Neuron (in vitro differentiated cells): ENCODE data around the gene SDR39U1.
A peak's percentile ranks its signal among the peaks of the same experiment; 100 is the strongest.
"Not testable (repeated sequence)": the region's sequence is repeated elsewhere in the genome, so short reads cannot be mapped to it uniquely, and the experiment has no call there.

Experiments
- H2AFZ ChIP-seq: one replicate; pipeline ENCODE4 v1.6.1; 2013; ENCODE audit warnings: low read depth, mild to moderate bottlenecking, inconsistent platforms, low read length, moderate library complexity
- H3K27me3 ChIP-seq: one replicate; pipeline ENCODE4 v1.6.1; 2013; ENCODE audit warnings: low read length; ENCODE audit not compliant: insufficient read depth
- H3K36me3 ChIP-seq: one replicate; pipeline ENCODE4 v1.6.1; 2013; ENCODE audit warnings: low read length; ENCODE audit not compliant: insufficient read depth
- H3K4me1 ChIP-seq: one replicate; pipeline ENCODE4 v1.6.1; 2013; ENCODE audit warnings: low read length; ENCODE audit not compliant: insufficient read depth
- H3K4me3 ChIP-seq: 2 replicates; pipeline ENCODE4 v1.5.1; 2013; ENCODE audit warnings: mild to moderate bottlenecking, low read length, moderate library complexity
- H3K9me3 ChIP-seq: one replicate; pipeline ENCODE4 v1.6.1; 2013; ENCODE audit warnings: low read length

SDR39U1 gene, protein sequence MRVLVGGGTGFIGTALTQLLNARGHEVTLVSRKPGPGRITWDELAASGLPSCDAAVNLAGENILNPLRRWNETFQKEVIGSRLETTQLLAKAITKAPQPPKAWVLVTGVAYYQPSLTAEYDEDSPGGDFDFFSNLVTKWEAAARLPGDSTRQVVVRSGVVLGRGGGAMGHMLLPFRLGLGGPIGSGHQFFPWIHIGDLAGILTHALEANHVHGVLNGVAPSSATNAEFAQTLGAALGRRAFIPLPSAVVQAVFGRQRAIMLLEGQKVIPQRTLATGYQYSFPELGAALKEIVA

DNA sequence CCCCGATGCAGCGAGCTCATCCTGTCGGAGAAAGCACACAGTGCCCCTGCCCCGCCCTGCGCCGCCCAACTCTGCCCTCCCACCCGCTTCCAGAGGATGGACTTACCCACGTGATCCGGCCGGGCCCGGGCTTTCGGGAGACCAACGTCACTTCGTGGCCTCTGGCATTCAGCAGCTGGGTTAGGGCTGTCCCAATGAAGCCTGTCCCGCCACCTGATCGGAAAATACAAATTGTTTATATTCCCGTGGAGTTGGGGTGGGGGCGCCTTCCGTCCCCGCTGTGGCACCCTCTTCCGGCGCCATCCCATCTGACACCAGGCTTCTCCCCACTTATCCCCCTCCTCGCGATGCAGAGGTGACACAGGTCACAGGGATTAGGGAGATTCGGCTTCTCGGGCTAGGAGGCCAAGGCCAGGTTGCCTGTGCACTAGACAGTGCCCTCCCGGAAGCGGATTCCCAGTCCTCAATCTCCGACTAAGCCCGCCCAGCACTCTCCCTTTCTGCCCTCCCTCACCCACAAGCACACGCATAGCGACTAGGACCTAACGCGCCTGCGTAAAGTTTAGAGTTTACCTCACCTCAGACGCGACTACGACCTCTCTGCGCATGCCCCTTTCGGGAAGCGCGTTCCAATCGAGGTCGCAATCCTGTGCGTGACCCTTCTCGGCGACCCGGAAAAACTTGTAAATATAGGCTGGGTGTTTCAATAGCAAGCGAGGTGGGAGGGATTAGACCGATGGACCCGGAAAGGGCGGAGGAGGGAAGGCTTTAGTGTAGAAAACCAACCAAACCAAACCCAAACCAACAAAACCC is at the start of gene SDR39U1:
Gene SDR39U1 (minus strand): TSS at position 537 of the 813 bp plus-strand sequence. CDS start 7 bp downstream, at position 530.
- peaks cover 37% of the 10 kb centered on the region for H3K36me3 ChIP-seq
- no peaks in the 10 kb centered on the region for H3K9me3 ChIP-seq
- peak within 1 kb of the TSS; percentile 46 for H2AFZ ChIP-seq
- H3K4me3 ChIP-seq: peak within 1 kb of the TSS; percentile 66
- peaks cover 12% of the 10 kb centered on the region for H3K4me1 ChIP-seq
- H3K27me3 ChIP-seq: no peaks in the 10 kb centered on the region

GRCh38 chr14:24491586-24492408 is 49.2 kb upstream of the SDR39U1 start:
- H3K36me3 ChIP-seq, H2AFZ ChIP-seq, H3K4me3 ChIP-seq, H3K9me3 ChIP-seq, H3K27me3 ChIP-seq, H3K4me1 ChIP-seq: not testable (repeated sequence)

DNA sequence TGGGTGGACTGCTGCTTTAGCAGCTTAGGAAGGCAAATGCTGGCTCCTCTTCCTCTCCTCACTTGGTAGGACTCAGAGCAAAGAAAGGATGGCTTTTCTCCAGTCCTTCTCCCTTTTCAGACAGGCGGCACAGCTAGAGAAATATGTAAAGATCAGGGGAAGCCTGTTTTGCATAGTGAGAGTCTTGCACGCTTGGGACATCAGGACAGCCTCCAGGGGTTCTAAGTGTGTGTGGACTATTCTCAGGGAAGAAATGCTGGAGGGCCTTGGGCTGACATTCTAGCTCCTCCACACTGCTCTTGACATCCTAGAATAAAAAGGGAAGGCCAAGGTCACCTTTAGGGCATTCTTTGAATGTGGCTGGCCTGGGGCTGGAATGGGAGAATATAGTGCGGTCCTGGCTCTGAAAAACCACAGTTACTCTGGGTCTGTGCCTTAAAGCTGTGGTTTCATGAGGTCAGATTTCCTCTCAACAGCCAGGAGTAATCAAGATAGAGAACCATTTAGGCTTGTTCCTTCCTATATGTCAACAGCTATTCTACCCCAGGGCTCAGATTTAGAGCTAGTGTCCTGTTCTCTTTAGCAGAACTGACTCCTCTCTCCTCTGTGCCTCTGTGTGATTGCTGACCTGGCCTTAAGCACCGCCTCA is 41.2 kb upstream of the SDR39U1 start:
- Histone ChIP-seq H3K9me3 (no peaks in the 10 kb centered on the region), H3K36me3 (no peaks in the 10 kb centered on the region), H3K27me3 (no peaks in the 10 kb centered on the region), H3K4me3 (no peak overlapping the region), H2AFZ (no peak overlapping the region), H3K4me1 (no peaks in the 10 kb centered on the region)

GRCh38 chr14:24482699-24483303 is 40.2 kb upstream of the SDR39U1 start:
- H3K27me3 ChIP-seq, H3K4me1 ChIP-seq, H2AFZ ChIP-seq, H3K4me3 ChIP-seq, H3K36me3 ChIP-seq, H3K9me3 ChIP-seq: not testable (repeated sequence)

DNA sequence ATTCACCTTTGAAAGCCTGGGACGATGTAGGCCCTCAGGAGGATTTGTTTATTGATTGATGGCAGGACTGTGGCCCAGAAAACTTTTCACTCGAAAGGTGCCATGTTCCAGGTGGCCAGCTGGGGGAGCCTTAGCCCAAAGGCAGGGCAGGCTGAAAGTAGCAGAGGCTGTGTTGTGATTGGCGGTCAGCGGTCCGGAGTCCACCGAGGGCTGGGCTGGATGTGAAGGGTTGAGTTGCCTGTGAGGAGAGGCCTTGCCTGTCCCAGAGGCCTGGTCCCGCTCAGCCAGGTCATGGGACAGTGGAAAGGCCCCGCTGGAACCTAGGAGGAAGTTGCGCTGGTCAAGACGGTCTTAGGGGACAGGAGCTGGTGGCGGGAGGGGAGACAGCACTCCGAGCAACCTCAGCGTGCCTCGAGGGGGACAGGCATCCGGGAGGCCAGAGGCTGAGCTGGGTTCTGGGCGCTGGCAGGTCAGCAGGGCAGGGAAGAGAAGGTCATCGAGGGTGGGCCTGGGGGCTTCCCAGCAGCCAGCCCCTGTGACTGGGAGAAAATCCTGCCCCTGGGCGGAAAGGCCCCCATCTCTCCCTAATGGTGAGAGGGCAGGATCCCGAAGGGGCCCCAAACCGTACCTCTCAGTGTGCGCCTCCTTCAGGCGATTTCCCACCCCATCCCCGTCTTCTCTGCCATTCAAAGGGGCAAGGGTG is 39.2 kb upstream of the SDR39U1 start:
- Histone ChIP-seq H3K9me3 (no peaks in the 10 kb centered on the region), H3K4me1 (no peaks in the 10 kb centered on the region), H3K27me3 (no peaks in the 10 kb centered on the region), H3K36me3 (no peaks in the 10 kb centered on the region), H3K4me3 (no peak overlapping the region), H2AFZ (no peak overlapping the region)

DNA sequence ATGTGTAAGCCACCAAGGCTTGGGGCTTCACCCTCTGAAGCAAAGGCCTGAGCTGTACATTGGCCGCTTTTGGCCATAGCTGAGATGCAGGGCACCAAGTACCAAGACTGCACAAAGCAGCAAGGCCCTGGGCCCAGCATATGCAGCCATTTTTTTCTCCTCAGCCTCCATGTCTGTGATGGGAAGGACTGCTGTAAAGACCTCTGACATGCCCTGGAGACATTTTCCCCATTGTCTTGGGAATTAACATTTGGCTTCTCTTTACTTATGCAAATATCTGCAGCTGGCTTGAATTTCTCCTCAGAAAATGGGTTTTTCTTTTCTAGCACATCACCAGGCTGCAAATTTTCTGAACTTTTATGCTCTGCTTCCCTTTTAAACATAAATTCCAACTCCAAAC is 37.4 kb upstream of the SDR39U1 start:
- H3K4me3 ChIP-seq, H3K4me1 ChIP-seq, H3K9me3 ChIP-seq, H2AFZ ChIP-seq, H3K27me3 ChIP-seq, H3K36me3 ChIP-seq: not testable (repeated sequence)

GRCh38 chr14:24475261-24475660 is 32.7 kb upstream of the SDR39U1 start:
- Histone ChIP-seq H3K4me3 (no peak overlapping the region), H3K4me1 (no peaks in the 10 kb centered on the region), H2AFZ (no peak overlapping the region), H3K27me3 (no peaks in the 10 kb centered on the region), H3K9me3 (no peaks in the 10 kb centered on the region), H3K36me3 (no peaks in the 10 kb centered on the region)

- H3K36me3 ChIP-seq: no peaks in the 10 kb centered on the region
- H3K27me3 ChIP-seq: no peaks in the 10 kb centered on the region
- H3K4me1 ChIP-seq: no peaks in the 10 kb centered on the region
- no peaks in the 10 kb centered on the region for H3K9me3 ChIP-seq
- no peak overlapping the region for H3K4me3 ChIP-seq
- no peak overlapping the region for H2AFZ ChIP-seq
Measured at GRCh38 chr14:24473211-24473610, 30.6 kb upstream of the SDR39U1 start.

DNA sequence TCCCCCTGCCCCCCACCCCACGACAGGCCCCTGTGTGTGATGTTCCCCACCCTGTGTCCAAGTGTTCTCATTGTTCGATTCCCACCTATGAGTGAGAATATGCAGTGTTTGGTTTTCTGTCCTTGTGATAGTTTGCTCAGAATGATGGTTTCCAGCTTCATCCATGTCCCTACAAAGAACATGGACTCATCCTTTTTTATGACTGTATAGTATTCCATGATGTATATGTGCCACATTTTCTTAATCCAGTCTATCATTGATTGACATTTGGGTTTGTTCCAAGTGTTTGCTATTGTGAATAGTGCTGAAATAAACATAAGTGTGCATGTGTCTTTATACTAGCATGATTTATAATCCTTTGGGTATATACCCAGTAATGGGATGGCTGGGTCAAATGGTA is 27.9 kb upstream of the SDR39U1 start:
- H3K9me3 ChIP-seq, H3K4me3 ChIP-seq, H3K36me3 ChIP-seq, H3K4me1 ChIP-seq, H2AFZ ChIP-seq, H3K27me3 ChIP-seq: not testable (repeated sequence)

DNA sequence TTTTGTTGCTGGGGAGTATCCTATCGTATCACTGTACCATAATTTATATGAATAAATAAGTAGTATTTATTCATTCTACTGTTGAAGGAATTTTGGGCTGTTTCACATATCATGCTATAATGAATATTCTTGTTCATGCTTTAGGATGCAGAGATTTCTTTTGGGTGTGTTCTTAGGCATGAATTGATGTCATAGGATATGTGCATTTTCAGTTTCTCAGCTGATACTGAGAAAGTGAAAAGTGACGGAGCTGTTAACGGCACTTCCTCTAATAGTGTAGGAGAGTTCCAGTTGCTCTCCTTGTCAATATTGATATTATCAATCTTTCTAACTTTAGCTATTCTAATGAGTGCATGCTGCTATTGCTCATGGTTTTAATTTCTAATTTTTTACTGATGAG is 23.2 kb upstream of the SDR39U1 start:
- no peaks in the 10 kb centered on the region for H3K9me3 ChIP-seq
- no peaks in the 10 kb centered on the region for H3K36me3 ChIP-seq
- H3K4me3 ChIP-seq: no peak overlapping the region
- no peaks in the 10 kb centered on the region for H3K4me1 ChIP-seq
- H2AFZ ChIP-seq: no peak overlapping the region
- H3K27me3 ChIP-seq: no peaks in the 10 kb centered on the region

- no peak overlapping the region for H2AFZ ChIP-seq
- no peaks in the 10 kb centered on the region for H3K36me3 ChIP-seq
- no peaks in the 10 kb centered on the region for H3K27me3 ChIP-seq
Measured at GRCh38 chr14:24465368-24465767, 22.8 kb upstream of the SDR39U1 start.

More at GRCh38 chr14:24465368-24465767, 22.8 kb upstream of the SDR39U1 start:
- Histone ChIP-seq H3K4me1 (no peaks in the 10 kb centered on the region), H3K9me3 (no peaks in the 10 kb centered on the region), H3K4me3 (no peak overlapping the region)
